Esophagus (tissue), 2 donors: Measurements from ENCODE around the gene INPP4B. TPM values are rescaled to one million over a fixed set of nuclear protein-coding genes. Genes with fewer than 3 reads are reported as not detected.

Experiments
- H3K27ac ChIP-seq, 2 donors: one replicate each; pipeline ENCODE4 v1.5.1; 2013; ENCODE audit warnings: low read depth in 2 of 2, mild to moderate bottlenecking in 2 of 2, inconsistent platforms in 1 of 2, low read length in 1 of 2, moderate library complexity in 1 of 2
- H3K27me3 ChIP-seq, 2 donors: one replicate each; pipeline ENCODE4 v1.6.1; 2013; ENCODE audit warnings: low read length in 2 of 2, control low read depth in 1 of 2, mild to moderate bottlenecking in 1 of 2; ENCODE audit not compliant: insufficient read depth in 2 of 2, control insufficient read depth in 1 of 2
- H3K36me3 ChIP-seq, 2 donors: one replicate each; pipeline ENCODE4 v1.6.1; 2013; ENCODE audit warnings: low read length in 1 of 2; ENCODE audit not compliant: control insufficient read depth in 2 of 2, insufficient read depth in 2 of 2
- H3K4me1 ChIP-seq, 2 donors: one replicate each; pipeline ENCODE4 v1.6.1; 2013; ENCODE audit warnings: low read length in 1 of 2; ENCODE audit not compliant: control insufficient read depth in 2 of 2, insufficient read depth in 2 of 2
- H3K4me3 ChIP-seq, 2 donors: one replicate each; pipeline ENCODE4 v1.5.1; 2013; ENCODE audit warnings: low read length in 2 of 2, mild to moderate bottlenecking in 2 of 2, low read depth in 1 of 2, moderate library complexity in 1 of 2
- H3K9me3 ChIP-seq, 2 donors: one replicate each; pipeline ENCODE4 v1.6.1; 2013; ENCODE audit warnings: mild to moderate bottlenecking in 2 of 2, low read depth in 1 of 2, low read length in 1 of 2, moderate library complexity in 1 of 2; ENCODE audit not compliant: control insufficient read depth in 2 of 2, insufficient read depth in 1 of 2
- WGBS, 2 donors: extraction: QIAGEN DNeasy Blood & Tissue Kit; methylation state at CpG; one replicate each; pipeline ENCODE4 v1.1.7; 2013; 5-methylcytosine and 5-hydroxymethylcytosine counted together
- polyA plus RNA-seq, 2 donors: library from polyadenylated mRNA; stranded (reverse); fragments of 200-250 nt; gene quantifications; one replicate each; pipeline ENCODE4 v1.2.3, GENCODE V29; 2013
- donor health status: healthy with polysubstance abuse.
- donor health status: Bipolar disorder and iron deficiency.

Gene INPP4B
- polyA plus RNA-seq, 2 donors, result 2.5 to 4.4 TPM

- H3K27me3 ChIP-seq, result no peaks in the 10 kb centered on the region
- no peak overlapping the region for H3K27ac ChIP-seq
- H3K4me1 ChIP-seq, result no peaks in the 10 kb centered on the region
- H3K4me3 ChIP-seq, result no peak overlapping the region
- no peaks in the 10 kb centered on the region for H3K36me3 ChIP-seq
- H3K9me3 ChIP-seq, result no peaks in the 10 kb centered on the region
Observed at GRCh38 chr4:142715727-142716126, 130.4 kb downstream of the INPP4B start.

DNA sequence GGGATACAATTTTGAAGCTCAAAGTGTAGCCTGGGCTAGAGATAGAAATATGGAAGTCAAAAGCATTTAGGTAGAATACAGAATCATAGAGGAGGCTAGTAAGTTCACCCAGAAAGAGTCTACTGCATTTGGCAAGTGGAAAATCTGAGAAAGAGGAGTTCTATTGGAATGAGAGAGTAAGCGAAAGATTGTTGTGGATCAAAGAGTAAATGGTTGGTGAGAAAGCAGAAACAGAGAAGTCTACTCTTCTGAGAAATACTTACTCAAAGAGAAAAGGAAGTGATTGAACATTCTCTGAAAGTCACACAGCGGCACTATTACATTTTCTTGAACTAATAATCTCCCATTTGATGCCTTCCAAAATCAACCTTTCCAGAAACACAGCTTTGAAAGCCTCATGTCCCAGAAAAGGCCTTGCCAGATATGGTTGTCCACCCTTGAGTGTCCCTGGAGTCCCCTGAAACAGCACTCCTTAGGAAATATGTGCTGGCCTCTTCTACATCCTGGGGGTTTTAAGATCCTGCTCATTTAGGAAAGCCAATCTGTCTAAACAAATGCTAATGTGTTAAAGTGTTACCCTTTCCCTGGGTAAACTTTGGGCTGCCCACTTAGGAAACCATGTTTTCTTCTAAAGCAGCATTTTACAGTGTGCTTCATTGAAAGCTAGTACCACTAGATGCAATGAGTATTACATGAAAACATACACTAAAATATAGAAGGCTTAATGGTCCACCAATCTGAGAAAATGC, 132.6 kb downstream of the INPP4B start:
- H3K4me1 ChIP-seq, result no peaks in the 10 kb centered on the region
- H3K36me3 ChIP-seq, result no peaks in the 10 kb centered on the region
- WGBS, 2 donors, result 86 to 90% methylated on average over 2 of the region's 2 CpGs
- no peak overlapping the region for H3K27ac ChIP-seq
- no peak overlapping the region for H3K4me3 ChIP-seq
- H3K9me3 ChIP-seq, result no peaks in the 10 kb centered on the region
- H3K27me3 ChIP-seq, result no peaks in the 10 kb centered on the region

- 81 to 91% methylated on average over 1 of the region's 1 CpG for WGBS, 2 donors
- no peak overlapping the region for H3K27ac ChIP-seq
Observed at GRCh38 chr4:142708231-142708630, 137.9 kb downstream of the INPP4B start.

GRCh38 chr4:142707401-142707800, 138.7 kb downstream of the INPP4B start:
- no peaks in the 10 kb centered on the region for H3K9me3 ChIP-seq
- H3K27ac ChIP-seq, result no peak overlapping the region
- WGBS, 2 donors, result 83 to 85% methylated on average over 1 of the region's 1 CpG
- no peaks in the 10 kb centered on the region for H3K27me3 ChIP-seq
- no peaks in the 10 kb centered on the region for H3K4me1 ChIP-seq
- no peak overlapping the region for H3K4me3 ChIP-seq
- H3K36me3 ChIP-seq, result no peaks in the 10 kb centered on the region

More at GRCh38 chr4:142708231-142708630, 137.9 kb downstream of the INPP4B start:
- no peak overlapping the region for H3K4me3 ChIP-seq
- H3K4me1 ChIP-seq, result no peaks in the 10 kb centered on the region
- H3K27me3 ChIP-seq, result no peaks in the 10 kb centered on the region
- H3K36me3 ChIP-seq, result no peaks in the 10 kb centered on the region
- H3K9me3 ChIP-seq, result no peaks in the 10 kb centered on the region

- H3K27ac ChIP-seq, result no peak overlapping the region
- H3K9me3 ChIP-seq, result no peaks in the 10 kb centered on the region
- no peaks in the 10 kb centered on the region for H3K27me3 ChIP-seq
- H3K4me1 ChIP-seq, result no peaks in the 10 kb centered on the region
- 63 to 82% methylated on average over 1 of the region's 1 CpG for WGBS, 2 donors
- H3K36me3 ChIP-seq, result no peaks in the 10 kb centered on the region
- no peak overlapping the region for H3K4me3 ChIP-seq
Observed at GRCh38 chr4:142706381-142706780, 139.7 kb downstream of the INPP4B start.

- WGBS, 2 donors, result 78 to 83% methylated on average over 1 of the region's 1 CpG
- H3K27ac ChIP-seq, result no peak overlapping the region
Observed at GRCh38 chr4:142705820-142706219, 140.3 kb downstream of the INPP4B start.

GRCh38 chr4:142703694-142704309, 142.3 kb downstream of the INPP4B start:
- H3K27me3 ChIP-seq, result no peaks in the 10 kb centered on the region
- H3K27ac ChIP-seq, result no peak overlapping the region
- 57 to 65% methylated on average over 4 of the region's 4 CpGs for WGBS, 2 donors
- H3K4me3 ChIP-seq, result no peak overlapping the region
- H3K9me3 ChIP-seq, result no peaks in the 10 kb centered on the region
- H3K36me3 ChIP-seq, result no peaks in the 10 kb centered on the region
- no peaks in the 10 kb centered on the region for H3K4me1 ChIP-seq

More at GRCh38 chr4:142705820-142706219, 140.3 kb downstream of the INPP4B start:
- Histone ChIP-seq H3K36me3 (no peaks in the 10 kb centered on the region), H3K4me1 (no peaks in the 10 kb centered on the region), H3K4me3 (no peak overlapping the region), H3K9me3 (no peaks in the 10 kb centered on the region), H3K27me3 (no peaks in the 10 kb centered on the region)

DNA sequence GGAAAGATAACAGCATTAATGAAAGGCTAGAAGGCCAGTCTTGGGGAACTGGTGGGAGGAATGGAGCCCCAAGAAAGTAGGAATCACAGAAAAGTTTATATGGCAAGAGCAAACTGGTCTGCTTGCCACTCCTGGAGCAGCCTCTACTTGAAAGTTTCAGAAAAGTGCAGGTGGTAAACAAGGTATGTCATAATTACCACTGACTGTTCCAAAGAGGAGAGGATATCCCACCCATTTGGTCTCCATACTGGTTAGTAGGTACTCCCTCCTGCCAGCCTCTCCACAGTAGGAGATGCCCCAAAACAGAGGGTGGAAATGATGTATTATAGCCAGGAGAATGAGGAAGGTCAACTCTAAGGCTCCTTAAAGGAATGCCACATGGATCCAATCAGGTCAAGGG, 145.1 kb downstream of the INPP4B start:
- Histone ChIP-seq H3K27me3 (no peaks in the 10 kb centered on the region), H3K4me1 (peaks cover 0 to 2% of the 10 kb centered on the region in 2 donors), H3K27ac (no peak overlapping the region), H3K36me3 (no peaks in the 10 kb centered on the region), H3K4me3 (no peak overlapping the region), H3K9me3 (no peaks in the 10 kb centered on the region)

DNA sequence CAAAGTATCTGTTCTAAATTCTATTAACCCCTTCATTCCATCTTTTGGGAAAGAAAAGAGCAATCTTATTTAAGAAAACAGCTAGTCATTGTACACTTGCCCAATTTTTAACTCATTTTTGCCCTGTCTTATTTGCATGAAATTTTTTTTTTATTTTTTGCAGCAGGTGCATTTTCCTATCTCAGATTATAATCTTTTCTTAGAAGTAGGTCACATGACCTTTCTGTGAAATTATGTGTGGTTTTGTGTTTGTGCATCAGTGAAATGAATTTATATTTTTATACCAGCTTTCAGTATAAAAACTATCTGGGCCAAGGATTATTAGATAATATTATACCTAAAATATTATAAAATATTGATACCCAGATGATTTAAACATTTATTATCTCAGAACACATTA, 145.6 kb downstream of the INPP4B start:
- H3K36me3 ChIP-seq, result no peaks in the 10 kb centered on the region
- no peak overlapping the region for H3K27ac ChIP-seq
- H3K27me3 ChIP-seq, result no peaks in the 10 kb centered on the region
- no peaks in the 10 kb centered on the region for H3K9me3 ChIP-seq
- no peak overlapping the region for H3K4me3 ChIP-seq
- H3K4me1 ChIP-seq, result peaks cover 0 to 2% of the 10 kb centered on the region in 2 donors

GRCh38 chr4:142698552-142698951, 147.5 kb downstream of the INPP4B start:
- Histone ChIP-seq H3K4me3 (no peak overlapping the region), H3K27me3 (no peaks in the 10 kb centered on the region), H3K9me3 (no peaks in the 10 kb centered on the region), H3K4me1 (peaks cover 0 to 2% of the 10 kb centered on the region in 2 donors), H3K27ac (no peak overlapping the region), H3K36me3 (no peaks in the 10 kb centered on the region)
- 69 to 81% methylated on average over 1 of the region's 1 CpG for WGBS, 2 donors
